Cardiac fibroblast (primary cell): ENCODE data around the gene ITPR2.

Experiments used
- DNase-seq, 2 donors: peaks; one replicate each; pipeline versions ENCODE4 v3.0.0 to v3.0.0-alpha.2; 2010; ENCODE audit warnings: low read depth in 2 of 2
- H3K4me3 ChIP-seq, 2 donors: replicated peaks in 1 of 2; 1 replicate in 1 of 2; 2 replicates in 1 of 2; pipeline ENCODE4 v1.5.1; 2011; ENCODE audit warnings: low read depth in 2 of 2, low read length in 2 of 2, mild to moderate bottlenecking in 2 of 2, moderate library complexity in 1 of 2
- TF ChIP-seq, protein P1 (sequence below): IDR thresholded peaks from one replicate; pipeline ENCODE4 v1.5.1; 2011; ENCODE audit warnings: low read depth, mild to moderate bottlenecking, low read length, inconsistent platforms

ITPR2 gene

DNA sequence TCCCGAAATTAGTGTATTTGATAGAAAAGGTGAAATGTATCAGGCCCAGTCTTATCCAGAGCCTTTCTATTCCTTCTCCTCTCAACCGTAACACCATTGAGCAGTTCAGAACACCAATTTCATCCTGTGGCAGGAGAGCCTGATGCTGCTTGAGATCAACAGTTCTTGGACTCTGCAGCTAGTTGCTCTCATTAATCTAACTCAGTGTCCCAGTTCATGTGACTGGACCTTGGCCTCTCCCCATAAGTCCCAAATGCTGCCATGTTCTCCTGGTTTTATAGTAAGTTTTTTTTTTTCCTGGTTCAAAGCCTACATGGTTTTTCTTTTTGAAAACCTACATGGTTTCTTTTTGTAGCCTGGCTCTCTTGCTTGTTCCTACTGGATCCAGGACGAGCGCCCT is 293.9 kb downstream of the ITPR2 start:
- TF ChIP-seq, protein P1, sequence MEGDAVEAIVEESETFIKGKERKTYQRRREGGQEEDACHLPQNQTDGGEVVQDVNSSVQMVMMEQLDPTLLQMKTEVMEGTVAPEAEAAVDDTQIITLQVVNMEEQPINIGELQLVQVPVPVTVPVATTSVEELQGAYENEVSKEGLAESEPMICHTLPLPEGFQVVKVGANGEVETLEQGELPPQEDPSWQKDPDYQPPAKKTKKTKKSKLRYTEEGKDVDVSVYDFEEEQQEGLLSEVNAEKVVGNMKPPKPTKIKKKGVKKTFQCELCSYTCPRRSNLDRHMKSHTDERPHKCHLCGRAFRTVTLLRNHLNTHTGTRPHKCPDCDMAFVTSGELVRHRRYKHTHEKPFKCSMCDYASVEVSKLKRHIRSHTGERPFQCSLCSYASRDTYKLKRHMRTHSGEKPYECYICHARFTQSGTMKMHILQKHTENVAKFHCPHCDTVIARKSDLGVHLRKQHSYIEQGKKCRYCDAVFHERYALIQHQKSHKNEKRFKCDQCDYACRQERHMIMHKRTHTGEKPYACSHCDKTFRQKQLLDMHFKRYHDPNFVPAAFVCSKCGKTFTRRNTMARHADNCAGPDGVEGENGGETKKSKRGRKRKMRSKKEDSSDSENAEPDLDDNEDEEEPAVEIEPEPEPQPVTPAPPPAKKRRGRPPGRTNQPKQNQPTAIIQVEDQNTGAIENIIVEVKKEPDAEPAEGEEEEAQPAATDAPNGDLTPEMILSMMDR, result no peak
- no peak for DNase-seq

DNA sequence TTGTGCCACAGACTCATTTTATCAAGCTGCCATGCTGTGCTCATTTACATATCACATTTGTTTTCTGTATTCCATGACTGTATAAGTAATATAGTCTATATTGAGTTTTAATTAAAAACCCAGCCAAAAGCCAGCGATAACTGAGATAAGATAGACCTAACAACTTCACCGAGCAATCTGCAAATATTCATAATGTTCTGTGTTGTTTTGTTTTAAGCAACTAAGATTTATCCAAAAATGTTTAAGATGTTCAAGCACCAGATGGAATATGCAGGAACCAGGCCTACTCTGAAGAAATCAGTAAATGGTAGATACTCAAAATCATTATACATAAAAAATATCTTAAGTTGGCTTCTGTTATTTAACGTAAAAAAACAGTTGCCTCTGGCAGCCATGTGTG is 295.3 kb downstream of the ITPR2 start:
- TF ChIP-seq, protein P1, result no peak
- DNase-seq, result no peak

More for the DNA sequence above, 293.9 kb downstream of the ITPR2 start:
- H3K4me3 ChIP-seq, result no peak overlapping the region

DNA sequence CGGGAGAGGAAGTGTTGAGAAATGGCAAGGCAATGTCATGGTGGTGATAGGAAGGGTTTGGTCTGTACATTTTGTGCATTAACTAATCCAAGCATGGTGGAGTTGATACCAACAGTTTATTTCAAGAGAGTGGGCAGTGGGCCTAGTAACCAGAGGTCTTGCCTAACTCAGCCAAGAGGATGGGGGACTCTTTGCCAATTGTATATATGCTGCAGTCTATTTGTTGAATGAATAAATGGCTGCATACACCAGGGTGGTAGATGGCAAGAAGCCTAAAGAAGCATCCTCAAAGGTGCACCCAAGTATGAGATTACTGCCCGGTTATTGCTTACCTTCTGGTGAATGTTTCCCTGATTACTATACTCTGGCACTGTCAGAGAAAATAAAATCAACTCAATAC is 295.9 kb downstream of the ITPR2 start:
- TF ChIP-seq, protein P1, result no peak
- no peak overlapping the region for H3K4me3 ChIP-seq
- no peak for DNase-seq

More for the DNA sequence above, 295.3 kb downstream of the ITPR2 start:
- H3K4me3 ChIP-seq, result no peak overlapping the region

DNA sequence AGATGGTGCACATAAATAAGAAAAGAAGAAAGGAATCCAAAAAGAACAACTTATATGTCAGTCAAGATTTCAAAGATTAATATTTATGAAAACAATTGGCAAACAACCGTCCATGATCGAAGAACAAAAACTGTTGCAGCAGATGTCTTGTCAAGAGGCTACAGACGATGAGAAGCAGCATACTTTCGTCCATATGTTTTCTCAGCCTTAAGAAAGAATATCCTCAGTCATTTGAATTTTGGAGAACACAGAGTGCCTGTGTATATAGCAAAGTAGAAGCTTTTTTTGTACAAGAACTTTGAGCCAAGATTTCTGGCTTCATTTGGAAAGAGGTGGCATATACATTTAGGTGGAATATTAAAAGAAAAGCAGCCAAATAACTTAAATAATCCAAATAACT is 297.2 kb downstream of the ITPR2 start:
- H3K4me3 ChIP-seq, result no peak overlapping the region
- no peak for DNase-seq
- TF ChIP-seq, protein P1, result no peak

DNA sequence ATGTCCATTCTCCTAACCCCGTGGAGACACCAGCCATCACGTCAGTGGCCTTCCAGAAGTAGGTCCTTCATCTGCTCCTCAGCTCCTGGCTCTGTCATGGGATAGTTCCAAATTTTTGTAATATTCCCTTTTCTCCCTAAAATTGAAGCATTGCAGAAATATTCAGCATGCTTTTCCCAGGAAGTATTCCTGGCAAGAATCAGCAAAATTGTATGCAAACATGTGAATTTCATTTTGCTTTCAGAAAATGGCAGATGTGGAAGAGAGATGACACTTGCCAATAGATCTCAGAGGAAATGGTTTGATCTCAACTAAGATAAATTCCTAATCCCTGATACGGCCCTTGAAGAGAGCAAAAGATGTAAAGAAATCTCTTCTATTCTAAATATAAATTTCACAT is 298.9 kb downstream of the ITPR2 start:
- no peak for DNase-seq
- TF ChIP-seq, protein P1, result no peak

DNA sequence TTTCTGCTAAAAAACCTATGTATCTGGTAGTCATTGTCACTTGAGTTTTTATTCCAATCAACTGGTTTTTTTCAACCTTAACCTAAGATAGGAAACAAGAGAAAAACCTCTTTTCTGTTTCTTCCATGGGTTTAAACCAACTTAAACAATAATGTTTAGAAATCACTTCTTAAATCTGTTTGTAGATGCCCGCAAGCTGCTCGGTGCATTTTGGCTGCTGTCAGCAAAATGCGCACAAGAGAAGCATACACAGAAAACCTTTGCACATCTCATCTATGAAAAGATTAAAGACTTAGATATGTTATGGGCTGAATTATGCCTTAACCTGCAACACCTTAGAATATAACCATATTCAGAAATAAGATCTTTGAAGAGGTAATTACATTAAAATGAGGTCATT is 299.8 kb downstream of the ITPR2 start:
- no peak for DNase-seq
- TF ChIP-seq, protein P1, result no peak
- no peak overlapping the region for H3K4me3 ChIP-seq

More for the DNA sequence above, 298.9 kb downstream of the ITPR2 start:
- H3K4me3 ChIP-seq, result no peak overlapping the region

DNA sequence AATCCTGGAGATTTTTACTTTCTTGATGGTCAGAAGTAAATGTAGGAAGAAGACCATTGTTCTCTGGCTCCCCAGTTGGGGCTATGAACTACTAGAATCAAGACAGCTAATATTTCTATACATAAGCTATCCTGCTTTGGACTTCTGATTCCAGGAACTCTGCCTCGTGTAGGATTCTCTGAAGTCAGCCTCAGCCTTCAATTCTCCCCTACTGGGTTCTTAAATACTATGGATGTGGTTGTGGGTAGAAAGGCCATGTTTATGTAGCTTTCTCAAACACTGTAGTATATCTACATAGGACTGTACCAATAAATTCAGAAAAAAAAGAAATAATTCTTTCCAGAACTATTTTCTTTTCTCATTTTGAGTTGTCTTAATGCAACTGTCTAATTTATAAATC is 302.5 kb downstream of the ITPR2 start:
- no peak for DNase-seq
- H3K4me3 ChIP-seq, result no peak overlapping the region
- TF ChIP-seq, protein P1, result no peak
